Measurements from ENCODE around the gene KIF3B.
"Not testable (repeated sequence)": the region's sequence is repeated elsewhere in the genome, so short reads cannot be mapped to it uniquely, and the experiment has no call there.

The KIF3B gene

GRCh38 chr20:32378461-32378860 is 101.0 kb downstream of the KIF3B start:
- CTCF ChIA-PET, result no interaction called here

GRCh38 chr20:32380037-32380436 is 102.6 kb downstream of the KIF3B start:
- Mint-ChIP-seq H3K4me1 (peaks cover 14% of the 10 kb centered on the region), H3K36me3 (peaks cover 32% of the 10 kb centered on the region)
- H3K27me3 Mint-ChIP-seq, CTCF ChIA-PET, H3K4me3 Mint-ChIP-seq, H3K27ac Mint-ChIP-seq, H3K9me3 Mint-ChIP-seq, DNase-seq: not testable (repeated sequence)

More at GRCh38 chr20:32378461-32378860, 101.0 kb downstream of the KIF3B start:
- Mint-ChIP-seq H3K27ac (no peak overlapping the region), H3K27me3 (no peaks in the 10 kb centered on the region), H3K4me1 (peaks cover under 1% of the 10 kb centered on the region), H3K36me3 (peaks cover 21% of the 10 kb centered on the region), H3K9me3 (no peaks in the 10 kb centered on the region), H3K4me3 (no peak overlapping the region)
- DNase-seq, result no peak

- no peaks in the 10 kb centered on the region for H3K27me3 Mint-ChIP-seq
- H3K27ac Mint-ChIP-seq, result no peak overlapping the region
- peaks cover 33% of the 10 kb centered on the region for H3K36me3 Mint-ChIP-seq
- no peak for DNase-seq
- CTCF ChIA-PET, result no interaction called here
- no peaks in the 10 kb centered on the region for H3K9me3 Mint-ChIP-seq
- H3K4me1 Mint-ChIP-seq, result peaks cover 21% of the 10 kb centered on the region
- no peak overlapping the region for H3K4me3 Mint-ChIP-seq
These were observed 103.3 kb downstream of the KIF3B start for GRCh38 chr20:32380745-32381144.

- no peak overlapping the region for H3K4me3 Mint-ChIP-seq
- H3K27me3 Mint-ChIP-seq, result no peaks in the 10 kb centered on the region
- H3K36me3 Mint-ChIP-seq, result peaks cover 35% of the 10 kb centered on the region
- no peak for DNase-seq
- CTCF ChIA-PET, result no interaction called here
- peaks cover 35% of the 10 kb centered on the region for H3K4me1 Mint-ChIP-seq
- H3K9me3 Mint-ChIP-seq, result no peaks in the 10 kb centered on the region
- no peak overlapping the region for H3K27ac Mint-ChIP-seq
These were observed 104.9 kb downstream of the KIF3B start for GRCh38 chr20:32382102-32382950.

- H3K9me3 Mint-ChIP-seq, CTCF ChIA-PET, H3K4me3 Mint-ChIP-seq, DNase-seq, H3K27me3 Mint-ChIP-seq: not testable (repeated sequence)
- Mint-ChIP-seq H3K4me1 (peaks cover 42% of the 10 kb centered on the region), H3K36me3 (peaks cover 34% of the 10 kb centered on the region), H3K27ac (peak overlapping the region; percentile 1)
These were observed 106.0 kb downstream of the KIF3B start for GRCh38 chr20:32383441-32383840.
